ENCODE results near the gene FUNDC2. TPM values are rescaled to one million over a fixed set of nuclear protein-coding genes. Genes with fewer than 3 reads are reported as not detected.

The FUNDC2 gene
- polyA plus RNA-seq, 5 donors: 108 to 133 (median 113) TPM

GRCh38 chrX:155020591-155020990 lies 6.1 kb upstream of the FUNDC2 start:
- no peak for DNase-seq

- no peak for DNase-seq
Measured at GRCh38 chrX:155022585-155022984, 4.1 kb upstream of the FUNDC2 start, which contains the start of gene F8. Gene F8, minus strand, starts transcription at chrX:155022723. Its CDS starts 171 bp downstream, at chrX:155022552.

GRCh38 chrX:155023907-155024833 lies 2.5 kb upstream of the FUNDC2 start:
- DNase-seq: no peak

- DNase-seq: no peak
Measured at GRCh38 chrX:155026420-155026726, 271 bp upstream of the FUNDC2 start.

GRCh38 chrX:155027509-155028066 lies 944 bp downstream of the FUNDC2 start:
- peak; percentile 38 to 65 for DNase-seq

GRCh38 chrX:155028129-155028528 lies 1.5 kb downstream of the FUNDC2 start:
- DNase-seq: no peak

GRCh38 chrX:155028877-155029291 lies 2.2 kb downstream of the FUNDC2 start:
- no peak for DNase-seq

GRCh38 chrX:155031657-155032056 lies 5.0 kb downstream of the FUNDC2 start:
- no peak for DNase-seq

- DNase-seq: no peak
Measured at GRCh38 chrX:155035688-155036087, 9.0 kb downstream of the FUNDC2 start.

GRCh38 chrX:155046129-155046810 lies 19.6 kb downstream of the FUNDC2 start:
- no peak for DNase-seq

- DNase-seq: no peak
Measured at GRCh38 chrX:155046811-155047528, 20.3 kb downstream of the FUNDC2 start.

- no peak for DNase-seq
Measured at GRCh38 chrX:155048977-155049619, 22.5 kb downstream of the FUNDC2 start.

GRCh38 chrX:155052738-155053498 lies 26.3 kb downstream of the FUNDC2 start:
- DNase-seq: no peak

GRCh38 chrX:155053656-155054055 lies 27.0 kb downstream of the FUNDC2 start:
- DNase-seq: no peak

- DNase-seq: no peak
Measured at GRCh38 chrX:155054255-155054654, 27.6 kb downstream of the FUNDC2 start.

GRCh38 chrX:155055494-155055893 lies 28.9 kb downstream of the FUNDC2 start:
- DNase-seq: no peak

GRCh38 chrX:155056471-155056870 lies 29.8 kb downstream of the FUNDC2 start:
- DNase-seq: no peak

GRCh38 chrX:155056877-155057792 lies 30.5 kb downstream of the FUNDC2 start:
- DNase-seq: peak; percentile 60 to 68

GRCh38 chrX:155061760-155062159 lies 35.1 kb downstream of the FUNDC2 start:
- no peak for DNase-seq

All from right lung (tissue), 5 donors.